B cell (primary cell): ENCODE measurements around the gene KCNH1.

ENCODE experiments used
- CTCF ChIP-seq: fragments of 200-600 bp; IDR thresholded peaks from one replicate; pipeline ENCODE4 v1.8.0; 2022; ENCODE audit warnings: antibody characterized with exemption, mild to moderate bottlenecking
- EZH2 ChIP-seq: IDR thresholded peaks from 2 replicates; pipeline ENCODE4 v1.6.1; 2012; ENCODE audit warnings: borderline replicate concordance, low read depth, mild to moderate bottlenecking, moderate library complexity, low read length; ENCODE audit not compliant: insufficient read depth, poor library complexity, severe bottlenecking

- TF ChIP-seq CTCF, result no peak
- no peak for TF ChIP-seq EZH2
Observed at GRCh38 chr1:210736713-210737112, 397.2 kb downstream of the KCNH1 start.
